Natural killer cell (primary cell): ENCODE data around the gene CNGA1. TPM values are rescaled to one million over a fixed set of nuclear protein-coding genes. Genes with fewer than 3 reads are reported as not detected.
A peak's percentile ranks its signal among the peaks of the same experiment; 100 is the strongest.

Experiments
- ATAC-seq, 3 donors: fragments of 150-1000 bp in 2 of 3; fragments of 200-7000 bp in 1 of 3; cut with Tn5 transposase; 1 replicate in 1 of 3; 2 replicates in 2 of 3; pipeline ENCODE4 v1.10.0; 2021; ENCODE audit warnings: mild to moderate bottlenecking in 2 of 3, moderate library complexity in 2 of 3
- DNase-seq, 2 donors: peaks; one replicate each; pipeline versions ENCODE4 v3.0.0 to v3.0.0-alpha.2; 2013 to 2021; ENCODE audit warnings: mixed read lengths in 1 of 2
- H3K27ac ChIP-seq: one replicate; pipeline ENCODE4 v1.5.1; 2013; ENCODE audit warnings: mild to moderate bottlenecking, low read length
- H3K27me3 ChIP-seq: one replicate; pipeline ENCODE4 v1.6.1; 2013; ENCODE audit warnings: low read length; ENCODE audit not compliant: control insufficient read depth, insufficient read depth
- H3K36me3 ChIP-seq: one replicate; pipeline ENCODE4 v1.6.1; 2013; ENCODE audit warnings: low read length; ENCODE audit not compliant: control insufficient read depth, insufficient read depth
- H3K4me1 ChIP-seq: one replicate; pipeline ENCODE4 v1.6.1; 2013; ENCODE audit warnings: low read length; ENCODE audit not compliant: control insufficient read depth, insufficient read depth
- H3K4me3 ChIP-seq: one replicate; pipeline ENCODE4 v1.5.1; 2013; ENCODE audit warnings: low read length
- H3K9me3 ChIP-seq: one replicate; pipeline ENCODE4 v1.6.1; 2013; ENCODE audit warnings: low read length; ENCODE audit not compliant: control insufficient read depth, insufficient read depth
- H3K27ac Mint-ChIP-seq, 2 donors: one replicate each; pipeline ENCODE4 v1.8.0; 2022; ENCODE audit warnings: mild to moderate bottlenecking in 2 of 2, mixed read lengths in 2 of 2, moderate library complexity in 1 of 2
- H3K27me3 Mint-ChIP-seq, 2 donors: one replicate each; pipeline ENCODE4 v1.8.0; 2022; ENCODE audit warnings: low read depth in 2 of 2, mixed read lengths in 2 of 2
- H3K36me3 Mint-ChIP-seq: one replicate; pipeline ENCODE4 v1.8.0; 2022; ENCODE audit warnings: mixed read lengths
- H3K4me1 Mint-ChIP-seq, 2 donors: one replicate each; pipeline ENCODE4 v1.8.0; 2022; ENCODE audit warnings: mixed read lengths in 2 of 2
- H3K4me3 Mint-ChIP-seq: one replicate; pipeline ENCODE4 v1.8.0; 2022; ENCODE audit warnings: mild to moderate bottlenecking, moderate library complexity, mixed read lengths
- H3K9me3 Mint-ChIP-seq, 2 donors: one replicate each; pipeline ENCODE4 v1.8.0; 2022; ENCODE audit warnings: mixed read lengths in 2 of 2
- WGBS: methylation state at CpG from one replicate; pipeline ENCODE4 v1.1.7; 2013; ENCODE audit warnings: missing lambda C conversion rate; ENCODE audit not compliant: insufficient coverage; 5-methylcytosine and 5-hydroxymethylcytosine counted together
- intact Hi-C: fragments of 100-400 bp; cut with micrococcal nuclease; formaldehyde crosslinking; loops from one replicate; pipeline ENCODE4 v1.14.2; 2022
- total RNA-seq, 4 donors: library from RNA; stranded (reverse); fragments of 120-200 nt in 1 of 4; gene quantifications; one replicate each; pipeline versions ENCODE4 v1.2.3 to v1.2.4, GENCODE V29; 2013 to 2022
- TF ChIP-seq, protein P1 (sequence below): fragments of 200-600 bp; IDR thresholded peaks from one replicate; pipeline ENCODE4 v1.8.0; 2022; ENCODE audit warnings: antibody characterized with exemption

CNGA1 gene
- total RNA-seq, 3 donors from 2014 or later (not counting 1 experiment from before 2014, with no cell fraction given): not detected

DNA sequence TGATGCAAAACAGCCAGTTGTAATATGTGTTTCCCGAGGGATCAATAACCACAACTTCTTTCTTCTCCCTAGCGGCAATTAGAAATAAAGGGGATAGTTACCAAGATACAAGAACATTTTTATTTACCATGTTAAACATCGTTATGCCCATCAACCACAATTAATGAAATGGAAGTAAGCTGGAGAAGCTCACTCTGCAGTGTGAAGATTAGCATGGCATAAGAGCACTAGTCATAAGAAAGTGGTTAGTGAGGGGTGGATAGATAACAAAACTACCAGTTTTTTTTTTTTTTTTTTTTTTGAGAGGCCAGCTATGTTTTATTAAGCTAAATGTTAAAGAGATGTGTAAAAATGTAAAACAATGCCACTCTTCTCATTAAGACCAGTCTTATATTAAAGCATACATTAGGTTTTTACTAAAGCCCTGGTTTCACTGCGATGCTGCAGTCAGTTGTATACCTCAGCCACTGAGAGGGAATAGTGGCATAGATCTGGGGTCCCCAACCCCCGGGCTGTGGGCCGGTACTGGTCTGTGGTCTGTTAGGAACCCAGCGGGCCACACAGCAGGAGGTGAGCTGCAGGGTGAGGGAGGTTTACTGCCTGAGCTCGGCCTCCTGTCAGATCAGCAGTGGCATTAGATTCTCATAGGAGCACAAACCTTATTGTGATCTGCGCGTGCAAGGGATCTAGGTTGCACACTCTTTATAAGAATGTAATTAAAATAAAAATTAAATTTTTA lies 74.2 kb downstream of the CNGA1 start:
- WGBS: 84% methylated on average over 6 of the region's 10 CpGs
- Mint-ChIP-seq H3K9me3 (no peaks in the 10 kb centered on the region), H3K36me3 (no peaks in the 10 kb centered on the region), H3K27ac (no peak overlapping the region), H3K27me3 (peaks cover 13 to 26% of the 10 kb centered on the region in 2 donors), H3K4me1 (no peaks in the 10 kb centered on the region), H3K4me3 (no peak overlapping the region)
- TF ChIP-seq, protein P1, sequence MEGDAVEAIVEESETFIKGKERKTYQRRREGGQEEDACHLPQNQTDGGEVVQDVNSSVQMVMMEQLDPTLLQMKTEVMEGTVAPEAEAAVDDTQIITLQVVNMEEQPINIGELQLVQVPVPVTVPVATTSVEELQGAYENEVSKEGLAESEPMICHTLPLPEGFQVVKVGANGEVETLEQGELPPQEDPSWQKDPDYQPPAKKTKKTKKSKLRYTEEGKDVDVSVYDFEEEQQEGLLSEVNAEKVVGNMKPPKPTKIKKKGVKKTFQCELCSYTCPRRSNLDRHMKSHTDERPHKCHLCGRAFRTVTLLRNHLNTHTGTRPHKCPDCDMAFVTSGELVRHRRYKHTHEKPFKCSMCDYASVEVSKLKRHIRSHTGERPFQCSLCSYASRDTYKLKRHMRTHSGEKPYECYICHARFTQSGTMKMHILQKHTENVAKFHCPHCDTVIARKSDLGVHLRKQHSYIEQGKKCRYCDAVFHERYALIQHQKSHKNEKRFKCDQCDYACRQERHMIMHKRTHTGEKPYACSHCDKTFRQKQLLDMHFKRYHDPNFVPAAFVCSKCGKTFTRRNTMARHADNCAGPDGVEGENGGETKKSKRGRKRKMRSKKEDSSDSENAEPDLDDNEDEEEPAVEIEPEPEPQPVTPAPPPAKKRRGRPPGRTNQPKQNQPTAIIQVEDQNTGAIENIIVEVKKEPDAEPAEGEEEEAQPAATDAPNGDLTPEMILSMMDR: no peak
- Histone ChIP-seq H3K27ac (no peak overlapping the region), H3K36me3 (no peaks in the 10 kb centered on the region), H3K4me3 (no peak overlapping the region), H3K27me3 (no peaks in the 10 kb centered on the region), H3K9me3 (no peaks in the 10 kb centered on the region), H3K4me1 (no peaks in the 10 kb centered on the region)
- DNase-seq: no peak
- intact Hi-C loops: no loop called here
- no peak for ATAC-seq

DNA sequence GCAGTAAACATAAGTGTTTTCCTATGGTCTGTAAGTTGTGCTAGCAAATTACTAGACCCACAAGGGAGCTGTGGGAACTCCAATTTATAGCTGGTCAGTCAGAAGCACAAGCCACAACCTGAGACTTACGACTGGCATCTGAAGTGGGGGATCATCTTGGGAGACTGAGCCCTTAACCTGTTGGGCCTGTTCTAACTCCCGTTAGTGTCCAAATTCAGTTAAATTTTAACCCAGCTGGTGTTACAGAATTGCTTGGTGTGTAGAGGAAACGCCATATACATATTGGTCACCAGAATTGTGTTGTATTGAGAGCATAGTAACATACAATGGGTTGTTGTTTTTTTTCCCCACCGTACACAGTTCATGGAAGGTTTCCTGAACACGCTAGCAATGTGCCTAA lies 77.0 kb downstream of the CNGA1 start:
- Mint-ChIP-seq H3K27me3 (peaks cover 16 to 37% of the 10 kb centered on the region in 2 donors), H3K27ac (no peak overlapping the region), H3K36me3 (no peaks in the 10 kb centered on the region), H3K4me3 (no peak overlapping the region), H3K9me3 (no peaks in the 10 kb centered on the region), H3K4me1 (no peaks in the 10 kb centered on the region)
- ATAC-seq (no peak), DNase-seq (no peak)
- WGBS: 90% methylated on average over 5 of the region's 5 CpGs
- H3K4me3 ChIP-seq: no peak overlapping the region
- H3K4me1 ChIP-seq: no peaks in the 10 kb centered on the region
- H3K27me3 ChIP-seq: no peaks in the 10 kb centered on the region
- H3K36me3 ChIP-seq: no peaks in the 10 kb centered on the region
- intact Hi-C loops: no loop called here
- no peaks in the 10 kb centered on the region for H3K9me3 ChIP-seq
- no peak overlapping the region for H3K27ac ChIP-seq
- TF ChIP-seq, protein P1: no peak

DNA sequence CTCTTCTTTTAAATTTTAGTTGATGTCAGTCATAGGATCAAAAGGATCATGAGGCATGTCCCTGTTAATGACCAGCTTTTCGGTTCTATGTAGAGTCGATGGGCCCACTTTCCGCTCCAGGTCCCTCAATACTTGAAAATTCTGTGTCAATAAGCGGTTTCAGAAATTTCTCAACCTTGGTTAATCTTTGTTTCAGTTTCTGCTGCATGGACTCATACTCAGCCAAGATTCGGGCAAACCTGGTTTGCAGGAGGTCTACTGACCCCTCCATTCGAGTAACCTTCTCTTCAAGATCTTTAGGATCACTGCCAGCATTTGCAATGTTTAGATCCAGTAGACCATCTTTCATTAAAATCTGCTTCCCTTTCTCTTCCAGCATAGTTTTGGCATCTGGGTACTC lies 80.1 kb downstream of the CNGA1 start:
- TF ChIP-seq, protein P1: no peak
- no peaks in the 10 kb centered on the region for H3K4me1 ChIP-seq
- WGBS: 93% methylated on average over 6 of the region's 6 CpGs
- ATAC-seq (no peak), DNase-seq (no peak)
- Mint-ChIP-seq H3K4me3 (no peak overlapping the region), H3K27me3 (peaks cover 13 to 37% of the 10 kb centered on the region in 2 donors), H3K4me1 (no peaks in the 10 kb centered on the region), H3K36me3 (no peaks in the 10 kb centered on the region), H3K9me3 (no peaks in the 10 kb centered on the region), H3K27ac (no peak overlapping the region)
- H3K27me3 ChIP-seq: no peaks in the 10 kb centered on the region
- intact Hi-C loops: no loop called here
- no peak overlapping the region for H3K4me3 ChIP-seq
- no peak overlapping the region for H3K27ac ChIP-seq
- H3K36me3 ChIP-seq: no peaks in the 10 kb centered on the region
- no peaks in the 10 kb centered on the region for H3K9me3 ChIP-seq

DNA sequence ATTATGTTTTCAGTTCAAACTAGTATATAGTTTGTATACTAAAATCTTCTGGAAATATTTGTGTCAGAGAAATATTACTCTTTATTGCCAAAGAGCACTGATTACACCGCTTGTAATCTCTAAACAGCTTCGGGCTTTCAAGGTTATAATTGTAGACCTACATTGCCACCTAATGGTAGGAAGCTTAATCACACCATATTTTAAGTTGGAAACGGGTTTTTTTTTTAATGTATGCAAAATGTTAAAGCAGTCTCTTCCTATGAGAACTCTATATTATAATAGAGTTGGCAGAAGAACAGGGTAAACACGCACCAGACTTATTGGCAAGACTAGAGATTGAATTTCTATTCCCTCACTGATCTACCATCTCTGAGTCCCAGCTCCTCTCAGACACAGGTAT lies 82.6 kb downstream of the CNGA1 start:
- WGBS: 0% methylated on average over 2 of the region's 4 CpGs
- Histone ChIP-seq H3K27ac (no peak overlapping the region), H3K4me3 (no peak overlapping the region), H3K4me1 (no peaks in the 10 kb centered on the region), H3K36me3 (no peaks in the 10 kb centered on the region), H3K9me3 (no peaks in the 10 kb centered on the region), H3K27me3 (peaks cover 2% of the 10 kb centered on the region)
- intact Hi-C loops: loop anchor here (1.0 kb wide), 2 partner anchors 248 to 266 kb away; no protein-coding TSS in a partner anchor
- Mint-ChIP-seq H3K27me3 (peaks cover 15 to 29% of the 10 kb centered on the region in 2 donors), H3K36me3 (no peaks in the 10 kb centered on the region), H3K4me3 (no peak overlapping the region), H3K27ac (no peak overlapping the region), H3K9me3 (no peaks in the 10 kb centered on the region), H3K4me1 (no peaks in the 10 kb centered on the region)
- DNase-seq (peak in 1 of 2 donors; percentile 74), ATAC-seq (peak; percentile 72 to 84 (median 75))
- TF ChIP-seq, protein P1: peak; percentile 87
